ENCODE measurements around the gene EEIG2. TPM values are rescaled to one million over a fixed set of nuclear protein-coding genes. Genes with fewer than 3 reads are reported as not detected.
A peak's percentile ranks its signal among the peaks of the same experiment; 100 is the strongest.
"Not testable (repeated sequence)": the region's sequence is repeated elsewhere in the genome, so short reads cannot be mapped to it uniquely, and the experiment has no call there.

Gene EEIG2
- total RNA-seq, result 1 to 10 TPM; 7.6 to 7.9 TPM

GRCh38 chr1:108559215-108560186, at the start of gene EEIG2:
Gene EEIG2 (plus strand): TSS chr1:108560100. CDS start chr1:108560429, 329 bp downstream.
- DNase-seq, result peak; percentile 92
- CTCF ChIA-PET, result interaction anchor here (0.6 to 6.8 kb wide), 19 partner anchors 9 to 472 kb away, joined by 3 to 125 read pairs (median 5); partner anchors contain the start of gene PRPF38B
- peaks cover 29% of the 10 kb centered on the region for H3K4me1 Mint-ChIP-seq (ENCODE audit: low read depth)
- H3K36me3 Mint-ChIP-seq (ENCODE audit: low read depth), result no peaks in the 10 kb centered on the region
- peak within 1 kb of the TSS; percentile 81 for H3K27ac Mint-ChIP-seq
- intact Hi-C loops (cut with micrococcal nuclease), result loop anchor here (1.0 to 10.0 kb wide), 10 partner anchors 55 to 625 kb away; partner anchors contain the start of genes ELAPOR1, GPSM2, PRPF38B and SLC25A24
- no peaks in the 10 kb centered on the region for H3K9me3 Mint-ChIP-seq
- H3K27me3 Mint-ChIP-seq (ENCODE audit: low read depth), result no peaks in the 10 kb centered on the region
- H3K4me3 Mint-ChIP-seq, result peak within 1 kb of the TSS; percentile 94

DNA sequence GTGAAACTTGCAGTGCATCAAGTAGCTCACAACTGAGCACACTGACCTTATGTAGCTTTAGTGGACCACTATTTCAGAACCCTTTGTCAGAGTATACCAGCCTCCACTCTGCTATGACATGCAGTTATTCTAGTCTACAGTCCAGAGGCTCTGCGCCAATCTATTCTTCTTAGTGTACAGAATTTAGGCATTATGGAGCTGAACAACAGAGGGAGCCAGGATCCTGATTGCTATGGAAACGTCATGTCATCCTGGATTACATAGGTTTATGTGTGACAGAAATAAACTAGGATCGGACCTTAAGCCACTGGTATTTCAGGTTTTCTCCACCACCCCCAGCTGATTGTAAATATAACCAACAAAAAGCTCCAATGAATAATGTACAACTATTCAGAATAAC, 48.1 kb upstream of the EEIG2 start:
- no peak for DNase-seq
- no peaks in the 10 kb centered on the region for H3K4me1 Mint-ChIP-seq (ENCODE audit: low read depth)
- intact Hi-C loops (cut with micrococcal nuclease), result loop anchor here (1.0 to 5.0 kb wide), 7 partner anchors 50 to 601 kb away; partner anchors contain the start of genes ELAPOR1 and PRPF38B
- no peak overlapping the region for H3K4me3 Mint-ChIP-seq
- no peak overlapping the region for H3K27ac Mint-ChIP-seq
- no peaks in the 10 kb centered on the region for H3K9me3 Mint-ChIP-seq
- no peaks in the 10 kb centered on the region for H3K36me3 Mint-ChIP-seq (ENCODE audit: low read depth)
- H3K27me3 Mint-ChIP-seq (ENCODE audit: low read depth), result peaks cover 1% of the 10 kb centered on the region
- CTCF ChIA-PET, result interaction anchor here (0.6 to 7.2 kb wide), 12 partner anchors 14 to 148 kb away, joined by 3 to 125 read pairs (median 4); partner anchors contain the start of gene EEIG2

DNA sequence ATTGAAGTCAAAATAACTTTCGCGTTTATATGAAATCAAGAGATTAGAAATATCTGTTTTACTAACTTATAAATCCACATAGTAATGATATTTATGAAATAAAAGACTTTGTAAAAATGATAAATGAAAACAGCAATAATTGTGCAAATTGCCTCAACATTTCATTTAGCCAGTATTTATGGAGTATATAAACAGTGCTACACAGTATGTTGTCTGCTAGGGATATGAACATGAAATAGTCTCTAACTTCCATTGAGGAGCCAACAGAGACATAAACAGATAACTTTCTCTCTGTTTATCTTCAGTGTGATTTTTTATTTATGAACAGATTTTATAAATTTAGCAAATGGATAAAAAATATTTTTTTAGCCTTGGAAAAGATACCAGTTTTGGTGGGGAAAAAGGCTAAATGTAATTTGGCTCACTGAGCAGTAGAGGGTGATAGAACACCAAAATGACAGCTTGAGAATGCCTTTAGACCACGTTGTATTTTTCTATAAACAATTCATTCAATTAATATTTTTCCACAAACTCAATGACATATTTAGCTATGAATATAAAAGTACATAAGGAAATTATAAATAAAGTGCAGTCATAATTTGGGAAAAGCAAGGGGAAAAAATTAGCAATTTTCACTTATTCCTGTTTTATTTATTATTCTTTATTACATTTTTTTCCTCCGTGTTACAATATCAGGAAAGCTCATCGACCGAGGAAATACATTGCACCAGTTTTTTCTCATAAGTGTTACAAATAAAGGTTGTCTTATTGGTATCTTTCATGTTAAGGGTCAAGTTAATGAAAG, 47.5 kb upstream of the EEIG2 start:
- DNase-seq, result no peak
- H3K4me3 Mint-ChIP-seq, result no peak overlapping the region
- CTCF ChIA-PET, result interaction anchor here (0.6 to 7.2 kb wide), 16 partner anchors 9 to 383 kb away, joined by 3 to 125 read pairs (median 4); partner anchors contain the start of gene EEIG2
- no peaks in the 10 kb centered on the region for H3K4me1 Mint-ChIP-seq (ENCODE audit: low read depth)
- H3K36me3 Mint-ChIP-seq (ENCODE audit: low read depth), result no peaks in the 10 kb centered on the region
- intact Hi-C loops (cut with micrococcal nuclease), result loop anchor here (1.0 to 5.0 kb wide), 7 partner anchors 49 to 600 kb away; partner anchors contain the start of genes ELAPOR1 and PRPF38B
- H3K9me3 Mint-ChIP-seq, result no peaks in the 10 kb centered on the region
- peaks cover 1% of the 10 kb centered on the region for H3K27me3 Mint-ChIP-seq (ENCODE audit: low read depth)
- H3K27ac Mint-ChIP-seq, result no peak overlapping the region

- no peaks in the 10 kb centered on the region for H3K36me3 Mint-ChIP-seq (ENCODE audit: low read depth)
- H3K9me3 Mint-ChIP-seq, result no peaks in the 10 kb centered on the region
- DNase-seq, result no peak
- intact Hi-C loops (cut with micrococcal nuclease), result loop anchor here (2.0 to 5.0 kb wide), 3 partner anchors 58 to 599 kb away; partner anchors contain the start of genes ELAPOR1 and PRPF38B
- H3K27me3 Mint-ChIP-seq (ENCODE audit: low read depth), result peaks cover under 1% of the 10 kb centered on the region
- no peak overlapping the region for H3K4me3 Mint-ChIP-seq
- H3K4me1 Mint-ChIP-seq (ENCODE audit: low read depth), result no peaks in the 10 kb centered on the region
- CTCF ChIA-PET, result interaction anchor here (0.6 to 7.2 kb wide), 12 partner anchors 9 to 382 kb away, joined by 3 to 125 read pairs (median 4); partner anchors contain the start of gene EEIG2
- H3K27ac Mint-ChIP-seq, result no peak overlapping the region
Observed at GRCh38 chr1:108513044-108513415, 46.9 kb upstream of the EEIG2 start.

DNA sequence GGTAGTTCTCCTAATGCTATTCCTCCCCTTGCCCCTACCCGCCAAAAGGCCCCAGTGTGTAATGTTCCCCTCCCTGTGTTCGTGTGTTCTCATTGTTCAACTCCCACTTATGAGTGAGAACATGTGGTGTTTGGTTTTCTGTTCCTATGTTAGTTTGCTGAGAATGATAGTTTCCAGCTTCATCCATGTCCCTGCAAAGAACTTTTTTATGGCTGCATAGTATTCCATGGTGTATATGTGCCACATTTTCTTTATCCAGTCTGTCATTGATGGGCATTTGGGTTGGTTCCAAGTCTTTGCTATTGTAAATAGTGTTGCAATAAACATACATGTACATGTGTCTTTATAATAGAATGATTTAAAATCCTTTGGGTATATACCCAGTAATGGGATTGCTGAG, 46.0 kb upstream of the EEIG2 start:
- intact Hi-C loops (cut with micrococcal nuclease), result loop anchor here (2.0 to 5.0 kb wide), 3 partner anchors 57 to 598 kb away; partner anchors contain the start of genes ELAPOR1 and PRPF38B
- H3K4me3 Mint-ChIP-seq, result not testable (repeated sequence)
- CTCF ChIA-PET, result interaction anchor here (7.2 kb wide), 1 partner anchor 48 kb away, joined by 125 read pairs; the partner anchor contains the start of gene EEIG2

DNA sequence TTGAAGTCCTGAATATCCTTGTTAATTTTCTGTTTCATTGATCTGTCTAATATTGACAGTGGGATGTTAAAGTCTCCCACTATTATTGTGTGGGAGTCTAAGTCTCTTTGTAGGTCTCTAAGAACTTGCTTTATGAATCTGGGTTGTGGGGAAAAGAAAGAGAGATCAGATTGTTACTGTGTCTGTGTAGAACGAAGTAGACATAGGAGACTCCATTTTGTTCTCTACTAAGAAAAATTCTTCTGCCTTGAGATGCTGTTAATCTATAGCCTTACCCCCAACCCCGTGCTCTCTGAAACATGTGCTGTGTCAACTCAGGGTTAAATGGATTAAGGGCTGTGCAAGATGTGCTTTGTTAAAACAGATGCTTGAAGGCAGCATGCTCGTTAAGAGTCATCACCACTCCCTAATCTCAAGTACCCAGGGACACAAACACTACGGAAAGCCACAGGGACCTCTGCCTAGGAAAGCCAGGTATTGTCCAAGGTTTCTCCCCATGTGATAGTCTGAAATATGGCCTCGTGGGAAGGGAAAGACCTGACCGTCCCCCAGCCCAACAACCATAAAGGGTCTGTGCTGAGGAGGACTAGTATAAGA, 42.5 kb upstream of the EEIG2 start:
- H3K36me3 Mint-ChIP-seq (ENCODE audit: low read depth); H3K4me1 Mint-ChIP-seq (ENCODE audit: low read depth); H3K4me3 Mint-ChIP-seq; CTCF ChIA-PET; H3K27ac Mint-ChIP-seq; H3K27me3 Mint-ChIP-seq (ENCODE audit: low read depth); H3K9me3 Mint-ChIP-seq; DNase-seq; intact Hi-C loops (cut with micrococcal nuclease): not testable (repeated sequence)

More for the DNA sequence above, 46.0 kb upstream of the EEIG2 start:
- not testable (repeated sequence) for H3K4me1 Mint-ChIP-seq (ENCODE audit: low read depth); H3K27me3 Mint-ChIP-seq (ENCODE audit: low read depth); H3K36me3 Mint-ChIP-seq (ENCODE audit: low read depth); H3K27ac Mint-ChIP-seq; H3K9me3 Mint-ChIP-seq; DNase-seq

DNA sequence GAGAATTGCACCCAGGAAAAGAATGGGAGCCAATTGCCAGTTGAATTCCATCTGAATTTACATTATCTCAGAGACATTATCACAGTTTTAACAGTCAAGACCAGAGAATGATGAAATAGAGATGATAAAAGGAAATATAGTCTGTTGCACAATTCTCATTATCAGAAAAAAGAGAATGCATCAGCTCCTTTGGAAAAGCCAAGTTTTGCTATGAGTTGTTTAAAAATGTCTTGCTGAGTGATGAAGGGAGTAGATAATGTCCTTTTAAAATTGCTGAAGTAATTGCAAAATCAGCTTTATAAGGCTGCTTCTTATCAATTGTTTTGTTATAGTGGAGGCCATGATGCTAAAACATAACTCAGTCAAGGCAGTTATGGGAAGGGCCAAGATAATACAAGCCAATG, 37.9 kb upstream of the EEIG2 start:
- no peak overlapping the region for H3K27ac Mint-ChIP-seq
- peaks cover 3% of the 10 kb centered on the region for H3K9me3 Mint-ChIP-seq
- H3K27me3 Mint-ChIP-seq (ENCODE audit: low read depth), result peaks cover 4% of the 10 kb centered on the region
- CTCF ChIA-PET, result interaction anchor here (0.9 to 3.1 kb wide), 4 partner anchors 9 to 195 kb away, joined by 3 to 16 read pairs (median 5); partner anchors contain the start of gene EEIG2
- H3K4me3 Mint-ChIP-seq, result no peak overlapping the region
- H3K4me1 Mint-ChIP-seq (ENCODE audit: low read depth), result no peaks in the 10 kb centered on the region
- H3K36me3 Mint-ChIP-seq (ENCODE audit: low read depth), result no peaks in the 10 kb centered on the region
- no peak for DNase-seq
- intact Hi-C loops (cut with micrococcal nuclease), result no loop called here

DNA sequence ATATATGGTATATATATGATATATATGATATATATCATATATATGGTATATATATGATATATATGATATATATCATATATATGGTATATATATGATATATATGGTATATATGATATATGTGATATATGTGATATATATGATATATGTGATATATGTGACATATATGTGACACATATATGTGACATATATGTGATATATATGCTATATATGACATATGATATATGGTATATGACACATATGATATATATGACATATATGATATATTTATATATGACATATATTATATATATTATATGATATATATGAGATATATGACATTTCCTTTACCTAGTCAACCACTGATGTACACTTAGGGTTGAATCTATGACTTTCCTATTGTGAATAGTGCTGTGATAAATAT, 36.1 kb upstream of the EEIG2 start:
- no peak for DNase-seq
- CTCF ChIA-PET, result no interaction called here
- Mint-ChIP-seq H3K4me3 (no peak overlapping the region), H3K9me3 (peaks cover 3% of the 10 kb centered on the region), H3K27me3 (ENCODE audit: low read depth) (peaks cover 4% of the 10 kb centered on the region), H3K27ac (no peak overlapping the region), H3K36me3 (ENCODE audit: low read depth) (no peaks in the 10 kb centered on the region), H3K4me1 (ENCODE audit: low read depth) (no peaks in the 10 kb centered on the region)
- intact Hi-C loops (cut with micrococcal nuclease), result no loop called here

- H3K9me3 Mint-ChIP-seq, result peaks cover 3% of the 10 kb centered on the region
- no peak overlapping the region for H3K27ac Mint-ChIP-seq
- CTCF ChIA-PET, result no interaction called here
- intact Hi-C loops (cut with micrococcal nuclease), result no loop called here
- no peak for DNase-seq
- H3K4me1 Mint-ChIP-seq (ENCODE audit: low read depth), result no peaks in the 10 kb centered on the region
- no peak overlapping the region for H3K4me3 Mint-ChIP-seq
- peaks cover 2% of the 10 kb centered on the region for H3K27me3 Mint-ChIP-seq (ENCODE audit: low read depth)
- no peaks in the 10 kb centered on the region for H3K36me3 Mint-ChIP-seq (ENCODE audit: low read depth)
Observed at GRCh38 chr1:108524676-108525075, 35.2 kb upstream of the EEIG2 start.

DNA sequence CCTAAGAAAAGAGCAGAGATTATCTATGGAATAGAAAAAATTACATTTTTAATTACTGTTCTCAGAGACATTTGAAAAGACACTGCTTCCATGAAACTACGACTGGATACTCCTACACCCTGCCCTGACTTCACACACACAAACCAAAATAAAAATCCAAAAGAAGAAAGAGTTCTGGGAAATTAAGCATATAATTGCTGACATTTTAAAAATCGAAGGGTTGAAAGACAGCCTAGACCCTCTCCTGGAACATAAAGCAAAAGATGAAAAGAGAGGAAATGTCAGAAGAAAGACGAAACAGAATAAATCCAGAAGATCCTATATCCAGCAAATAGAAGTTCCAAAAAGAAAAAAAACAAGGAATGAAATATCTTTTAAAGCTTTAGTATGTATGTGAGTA, 32.8 kb upstream of the EEIG2 start:
- H3K36me3 Mint-ChIP-seq (ENCODE audit: low read depth), result no peaks in the 10 kb centered on the region
- intact Hi-C loops (cut with micrococcal nuclease), result no loop called here
- H3K9me3 Mint-ChIP-seq, result peaks cover 3% of the 10 kb centered on the region
- no peaks in the 10 kb centered on the region for H3K27me3 Mint-ChIP-seq (ENCODE audit: low read depth)
- CTCF ChIA-PET, result interaction anchor here (0.6 kb wide), 1 partner anchor 34 kb away, joined by 3 read pairs; no protein-coding TSS in a partner anchor
- H3K4me1 Mint-ChIP-seq (ENCODE audit: low read depth), result no peaks in the 10 kb centered on the region
- H3K4me3 Mint-ChIP-seq, result no peak overlapping the region
- no peak for DNase-seq
- H3K27ac Mint-ChIP-seq, result no peak overlapping the region

GRCh38 chr1:108527837-108528236, 32.1 kb upstream of the EEIG2 start:
- intact Hi-C loops (cut with micrococcal nuclease), result no loop called here
- H3K9me3 Mint-ChIP-seq, result peaks cover 3% of the 10 kb centered on the region
- CTCF ChIA-PET, result interaction anchor here (1.3 kb wide), 1 partner anchor 33 kb away, joined by 5 read pairs; the partner anchor contains the start of gene EEIG2
- H3K4me3 Mint-ChIP-seq, result no peak overlapping the region
- no peaks in the 10 kb centered on the region for H3K27me3 Mint-ChIP-seq (ENCODE audit: low read depth)
- H3K4me1 Mint-ChIP-seq (ENCODE audit: low read depth), result no peaks in the 10 kb centered on the region
- DNase-seq, result no peak
- no peak overlapping the region for H3K27ac Mint-ChIP-seq
- no peaks in the 10 kb centered on the region for H3K36me3 Mint-ChIP-seq (ENCODE audit: low read depth)
